Tibial nerve (tissue), 4 donors: ENCODE measurements around the gene TTLL3. TPM values are rescaled to one million over a fixed set of nuclear protein-coding genes. Genes with fewer than 3 reads are reported as not detected.

Experiments used
- DNase-seq, 2 donors: peaks; one replicate each; pipeline ENCODE4 v3.0.0-alpha.2; 2019; ENCODE audit warnings: low spot score in 2 of 2
- H3K27ac ChIP-seq, 4 donors: fragments of 200-600 bp; sonication (generic) in 3 of 4; one replicate each; pipeline ENCODE4 v1.5.1; 2017 to 2019; ENCODE audit warnings: mild to moderate bottlenecking in 1 of 4
- H3K27me3 ChIP-seq, 2 donors: fragments of 200-600 bp; sonication (generic) in 1 of 2; one replicate each; pipeline versions ENCODE4 v1.5.1 to v1.6.0; 2017 to 2019
- H3K36me3 ChIP-seq, 3 donors: fragments of 200-600 bp; sonication (generic); one replicate each; pipeline ENCODE4 v1.5.1; 2018 to 2019
- H3K4me1 ChIP-seq, 4 donors: fragments of 200-600 bp; sonication (generic) in 3 of 4; one replicate each; pipeline ENCODE4 v1.5.1; 2017 to 2019
- H3K4me3 ChIP-seq, 4 donors: fragments of 200-600 bp; sonication (generic) in 3 of 4; one replicate each; pipeline ENCODE4 v1.5.1; 2017 to 2019; ENCODE audit warnings: mild to moderate bottlenecking in 1 of 4, moderate library complexity in 1 of 4
- H3K9me3 ChIP-seq, 4 donors: fragments of 200-600 bp; sonication (generic) in 3 of 4; one replicate each; pipeline ENCODE4 v1.5.1; 2017 to 2019
- CTCF ChIP-seq, 5 experiments: fragments of 200-600 bp in 3 of 5; fragments of 450-650 bp in 2 of 5; sonication (generic) in 3 of 5; IDR thresholded peaks; one replicate each; pipeline ENCODE4 v1.5.1; 2016 to 2019; ENCODE audit warnings: antibody characterized with exemption in 5 of 5, mild to moderate bottlenecking in 3 of 5, moderate library complexity in 2 of 5
- EP300 ChIP-seq, 2 donors: sonication (generic); formaldehyde crosslinking; IDR thresholded peaks; one replicate each; pipeline ENCODE4 v1.6.1; 2017; ENCODE audit warnings: antibody characterized with exemption in 2 of 2, mild to moderate bottlenecking in 1 of 2
- POLR2A ChIP-seq, 2 donors: fragments of 450-650 bp; IDR thresholded peaks; one replicate each; pipeline ENCODE4 v1.6.1; 2017; ENCODE audit warnings: antibody characterized with exemption in 2 of 2, mild to moderate bottlenecking in 2 of 2, moderate library complexity in 2 of 2
- WGBS, 2 donors: methylation state at CpG; one replicate each; pipeline ENCODE4 v1.1.5; 2018; 5-methylcytosine and 5-hydroxymethylcytosine counted together
- total RNA-seq, 4 donors: library from RNA; depleted of rRNA; stranded (reverse); fragments of >200 nt; gene quantifications; one replicate each; pipeline ENCODE4 v1.1.0, GENCODE V29; 2016

The TTLL3 gene
- total RNA-seq, 4 donors from 2014 or later: 58.2 to 173 (median 120) TPM

- WGBS, 2 donors: 75 to 79% methylated on average over 7 of the region's 7 CpGs
- H3K36me3 ChIP-seq: no peaks in the 10 kb centered on the region
- H3K9me3 ChIP-seq: no peaks in the 10 kb centered on the region
- no peaks in the 10 kb centered on the region for H3K4me1 ChIP-seq
- H3K27me3 ChIP-seq: no peaks in the 10 kb centered on the region
- peak overlapping the region in 1 of 4 donors; percentile 43 for H3K27ac ChIP-seq
- DNase-seq: no peak
- H3K4me3 ChIP-seq: no peak overlapping the region
- no peak for TF ChIP-seq EP300 (IDR thresholded peaks at IDR 0.05)
- no peak for TF ChIP-seq POLR2A (IDR thresholded peaks at IDR 0.05)
- TF ChIP-seq CTCF (IDR thresholded peaks at IDR 0.05): no peak
Measured at GRCh38 chr3:9883706-9884554, 73.9 kb downstream of the TTLL3 start.

DNA sequence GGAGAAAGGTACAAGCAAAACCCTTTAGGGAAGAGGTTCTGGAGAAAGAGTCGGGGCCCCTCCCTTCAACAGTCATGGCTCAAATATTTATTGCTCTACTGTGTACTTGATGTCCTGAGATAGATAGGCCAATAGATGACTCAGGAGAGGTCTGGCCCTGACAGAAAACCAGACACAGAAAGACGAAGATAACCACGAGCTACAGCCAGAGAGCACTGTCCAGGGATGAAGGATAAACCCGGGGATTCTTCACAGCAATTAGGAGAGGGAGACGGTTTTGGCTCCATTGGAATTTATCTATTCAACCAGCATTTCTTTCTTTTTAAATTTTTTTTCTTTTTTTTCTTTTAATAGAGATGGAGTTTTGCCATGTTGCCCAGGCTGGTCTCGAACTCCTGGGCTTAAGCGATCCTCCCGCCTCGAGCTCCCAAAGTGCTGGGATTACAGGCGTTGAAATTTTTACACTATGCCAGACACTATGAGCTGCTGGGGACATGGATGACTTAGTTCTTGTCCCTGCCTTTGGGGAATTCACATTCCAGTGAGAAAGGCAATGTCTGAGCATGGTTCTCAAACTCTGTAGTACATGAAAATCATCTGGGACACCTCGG lies 74.6 kb downstream of the TTLL3 start:
- H3K27ac ChIP-seq: peak overlapping the region in 2 of 4 donors; percentile 17 to 43
- WGBS, 2 donors: 73 to 76% methylated on average over 11 of the region's 11 CpGs

More for the DNA sequence above, 74.6 kb downstream of the TTLL3 start:
- no peaks in the 10 kb centered on the region for H3K4me1 ChIP-seq
- H3K9me3 ChIP-seq: no peaks in the 10 kb centered on the region
- H3K4me3 ChIP-seq: no peak overlapping the region
- H3K36me3 ChIP-seq: no peaks in the 10 kb centered on the region
- DNase-seq: peak in 1 of 2 donors; percentile 12
- TF ChIP-seq CTCF (IDR thresholded peaks at IDR 0.05) (no peak), POLR2A (IDR thresholded peaks at IDR 0.05) (no peak), EP300 (IDR thresholded peaks at IDR 0.05) (no peak)
- no peaks in the 10 kb centered on the region for H3K27me3 ChIP-seq

Other genes with a start within 250 kb of the TTLL3 start
- gene MTMR14, start 160.8 kb upstream of the TTLL3 start, total RNA-seq: 10 to 100 TPM; 33.3 to 45.5 (median 38.6) TPM
- gene CPNE9, start 106.4 kb upstream of the TTLL3 start, total RNA-seq: not detected
- gene BRPF1, start 78.5 kb upstream of the TTLL3 start, total RNA-seq: 10 to 100 TPM; 18.0 to 21.0 (median 20.6) TPM
- gene OGG1, start 60.3 kb upstream of the TTLL3 start, total RNA-seq: 10 to 100 TPM; 26.8 to 54.9 (median 40.6) TPM
- 10 to 100 TPM; 60.3 to 94.8 (median 72.2) TPM for gene CAMK1, start 40.3 kb upstream of the TTLL3 start, total RNA-seq
- 10 to 100 TPM; 56.1 to 69.0 (median 65.4) TPM for gene TADA3, start 17.8 kb upstream of the TTLL3 start, total RNA-seq
- gene ARPC4, start 17.2 kb upstream of the TTLL3 start, total RNA-seq: 100 to 1,000 TPM in 2 of 4 donors, 10 to 100 TPM in 2; 96.3 to 169 (median 125) TPM
- gene RPUSD3, start 33.7 kb downstream of the TTLL3 start, total RNA-seq: 10 to 100 TPM; 37.1 to 69.7 (median 52.2) TPM
- 100 to 1,000 TPM in 3 of 4 donors, 10 to 100 TPM in 1; 72.4 to 380 (median 174) TPM for gene CIDEC, start 70.0 kb downstream of the TTLL3 start, total RNA-seq
- gene JAGN1, start 80.3 kb downstream of the TTLL3 start, total RNA-seq: 10 to 100 TPM; 21.6 to 46.7 (median 34.7) TPM
- gene IL17RE, start 92.6 kb downstream of the TTLL3 start, total RNA-seq: 10 to 100 TPM in 1 of 4 donors, 1 to 10 TPM in 2, under 1 TPM in 1; 0.59 to 10.1 (median 5.6) TPM
- 10 to 100 TPM; 60.4 to 68.4 (median 65.1) TPM for gene IL17RC, start 106.8 kb downstream of the TTLL3 start, total RNA-seq
- 10 to 100 TPM; 18.2 to 54.9 (median 27.5) TPM for gene CRELD1, start 123.6 kb downstream of the TTLL3 start, total RNA-seq
- 1 to 10 TPM; 2.2 to 3.3 (median 2.7) TPM for gene PRRT3, start 142.1 kb downstream of the TTLL3 start, total RNA-seq
- gene EMC3, start 176.6 kb downstream of the TTLL3 start, total RNA-seq: 10 to 100 TPM; 16.1 to 30.6 (median 25.1) TPM
- gene FANCD2, start 216.2 kb downstream of the TTLL3 start, total RNA-seq: 10 to 100 TPM in 2 of 4 donors, 1 to 10 TPM in 2; 2.0 to 13.7 (median 7.6) TPM